Endothelial cell of umbilical vein (primary cell): Measurements from ENCODE around the gene NRM. TPM values are rescaled to one million over a fixed set of nuclear protein-coding genes. Genes with fewer than 3 reads are reported as not detected.

ENCODE experiments used
- BruUV-seq: library from RNA; stranded (reverse); fragments of 400-500 nt; replicated peaks from 2 replicates; lab custom pipeline; 2021; lab: Mats Ljungman, UMichigan
- CTCF ChIA-PET: fragments of 300-600, 350-600 bp; sonication (Branson Sonifier 250); formaldehyde crosslinking; loops from one replicate; lab custom pipeline; 2021; ENCODE audit warnings: antibody characterized with exemption, inconsistent platforms; lab: Charles Lee
- POLR2A ChIA-PET: fragments of 300-600, 350-600 bp; sonication (Branson Sonifier 250); formaldehyde crosslinking; loops from one replicate; lab custom pipeline; 2021; ENCODE audit warnings: antibody characterized with exemption, inconsistent platforms; lab: Charles Lee
- DNase-seq: peaks from one replicate; pipeline ENCODE4 v3.0.0-alpha.2; 2011; ENCODE audit warnings: low read depth, low spot score
- FAIRE-seq: peaks from 2 replicates; lab custom pipeline; 2011; peaks lifted over from hg19 to GRCh38; lab: Jason Lieb, UNC
- H2AFZ ChIP-seq: 2 replicates; pipeline ENCODE4 v1.6.0; 2012; ENCODE audit warnings: low read depth, low read length, control low read depth, inconsistent platforms
- H3K27ac ChIP-seq: 2 replicates; pipeline ENCODE4 v1.5.1; 2011; ENCODE audit warnings: low read depth, mild to moderate bottlenecking, control low read depth, low read length, moderate library complexity; ENCODE audit not compliant: insufficient read depth
- H3K27me3 ChIP-seq, 2 experiments: 2 replicates each; pipeline versions ENCODE4 v1.6.0 to v1.6.1; 2011; ENCODE audit warnings: low read length in 2 of 2, mixed read lengths in 1 of 2; ENCODE audit not compliant: control insufficient read depth in 2 of 2, insufficient read depth in 2 of 2
- H3K36me3 ChIP-seq, 2 experiments: 2 replicates in 1 of 2; 3 replicates in 1 of 2; pipeline ENCODE4 v1.5.1; 2011; ENCODE audit warnings: low read length in 2 of 2, mild to moderate bottlenecking in 1 of 2, moderate library complexity in 1 of 2; ENCODE audit not compliant: control insufficient read depth in 2 of 2, insufficient read depth in 2 of 2; ENCODE audit errors: extremely low read depth in 1 of 2
- H3K4me1 ChIP-seq: 3 replicates; pipeline ENCODE4 v1.5.1; 2011; ENCODE audit warnings: mild to moderate bottlenecking, low read length; ENCODE audit not compliant: control insufficient read depth, insufficient read depth; ENCODE audit errors: extremely low read depth
- H3K4me2 ChIP-seq: 2 replicates; pipeline ENCODE4 v1.6.1; 2011; ENCODE audit warnings: low read length, control low read depth, mixed read lengths; ENCODE audit not compliant: insufficient read depth
- H3K4me3 ChIP-seq, 3 experiments: fragments of 200-600 bp in 1 of 3; sonication (generic), shearing (Covaris generic) in 1 of 3; replicated peaks in 1 of 3; 2 replicates each; pipeline ENCODE4 v1.5.1; 2011 to 2016; ENCODE audit warnings: control low read depth in 3 of 3, low read length in 3 of 3, mild to moderate bottlenecking in 2 of 3, inconsistent platforms in 1 of 3, low read depth in 1 of 3, moderate library complexity in 1 of 3; ENCODE audit not compliant: insufficient read depth in 1 of 3
- H3K79me2 ChIP-seq: 2 replicates; pipeline ENCODE4 v1.6.0; 2012; ENCODE audit warnings: low read length, inconsistent platforms; ENCODE audit not compliant: control insufficient read depth, insufficient read depth
- H3K9ac ChIP-seq: replicated peaks from 2 replicates; pipeline ENCODE3; 2011; ENCODE audit warnings: low read length, control low read depth; ENCODE audit not compliant: insufficient read depth; ENCODE audit errors: extremely low read depth
- H3K9me1 ChIP-seq: replicated peaks from 3 replicates; pipeline ENCODE4 v1.6.0; 2011; ENCODE audit warnings: mild to moderate bottlenecking, low read length; ENCODE audit not compliant: control insufficient read depth, insufficient read depth; ENCODE audit errors: extremely low read depth
- H3K9me3 ChIP-seq: replicated peaks from 2 replicates; pipeline ENCODE4 v1.5.1; 2012; ENCODE audit warnings: low read length, inconsistent platforms; ENCODE audit not compliant: control insufficient read depth, insufficient read depth
- H4K20me1 ChIP-seq: replicated peaks from 2 replicates; pipeline ENCODE3; 2011; ENCODE audit warnings: mild to moderate bottlenecking, low read length; ENCODE audit not compliant: control insufficient read depth, insufficient read depth; ENCODE audit errors: extremely low read depth
- JUN ChIP-seq: IDR thresholded peaks from 2 replicates; pipeline ENCODE4 v1.6.1; 2011; ENCODE audit warnings: borderline replicate concordance, low read depth; ENCODE audit not compliant: insufficient read length, insufficient read depth
- MYC ChIP-seq: IDR thresholded peaks from one replicate; pipeline ENCODE4 v1.6.1; 2011; ENCODE audit warnings: mild to moderate bottlenecking, low read depth, low read length
- POLR2A ChIP-seq: IDR thresholded peaks from 2 replicates; pipeline ENCODE4 v1.6.1; 2012; ENCODE audit warnings: low read depth, mild to moderate bottlenecking, control low read depth, low read length
- dilution Hi-C: fragments of 300-500 bp; cut with MboI; formaldehyde crosslinking; loops from one replicate; pipeline ENCODE4 v1.15.0; 2019; ENCODE audit warnings: low sequenced_read_pairs; ENCODE audit not compliant: extremely low pct_ligation_motif_present
- intact Hi-C: fragments of 100-400 bp; cut with micrococcal nuclease; formaldehyde crosslinking; loops from one replicate; pipeline ENCODE4 v1.10.0; 2022
- polyA plus RNA-seq, 4 experiments: library from polyadenylated mRNA; depleted of rRNA in 3 of 4; stranded (reverse) in 3 of 4; unstranded in 1 of 4; fragments of >200 nt; gene quantifications; 2 replicates each; pipeline versions ENCODE4 v1.2.1 to v1.2.3, GENCODE V29; 2011 to 2012; ENCODE audit warnings: missing spikeins in 1 of 4
- total RNA-seq: library from RNA; stranded (reverse); gene quantifications from 2 replicates; pipeline ENCODE4 v1.2.3, GENCODE V29; 2021
- TF ChIP-seq, protein P1 (sequence below): IDR thresholded peaks from 2 replicates; pipeline ENCODE4 v1.6.1; 2011; ENCODE audit not compliant: insufficient read depth, insufficient read length

Gene NRM
- total and polyA plus RNA-seq, 2 donors (not counting 3 experiments of a cell fraction or from before 2014, with no cell fraction given) = 32.2 to 33.8 TPM

DNA sequence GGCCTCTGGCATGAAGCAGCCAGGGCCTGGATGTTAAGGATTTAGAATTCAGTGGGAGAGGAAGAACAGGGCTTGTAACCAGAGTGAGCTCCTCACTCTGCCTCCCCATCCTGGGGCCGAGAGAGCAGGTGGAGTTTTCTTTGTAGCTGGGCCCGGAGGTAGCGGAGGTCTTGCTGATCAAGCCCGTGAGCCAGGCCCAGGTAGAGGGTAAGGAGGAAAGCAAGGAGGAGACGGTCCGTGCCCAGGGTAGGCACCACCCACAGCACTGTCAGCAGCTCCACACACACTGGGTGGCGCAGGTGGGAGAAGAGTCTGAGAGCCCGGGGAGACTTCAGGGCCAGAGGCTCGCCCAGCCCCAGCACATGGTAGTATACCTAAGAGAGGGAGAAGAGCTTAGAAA is 2.2 kb downstream of the NRM start:
- POLR2A ChIA-PET = interaction anchor here (1.7 to 1.8 kb wide), 2 partner anchors 9 to 29 kb away, joined by 7 to 9 read pairs; partner anchors contain the start of gene MDC1

DNA sequence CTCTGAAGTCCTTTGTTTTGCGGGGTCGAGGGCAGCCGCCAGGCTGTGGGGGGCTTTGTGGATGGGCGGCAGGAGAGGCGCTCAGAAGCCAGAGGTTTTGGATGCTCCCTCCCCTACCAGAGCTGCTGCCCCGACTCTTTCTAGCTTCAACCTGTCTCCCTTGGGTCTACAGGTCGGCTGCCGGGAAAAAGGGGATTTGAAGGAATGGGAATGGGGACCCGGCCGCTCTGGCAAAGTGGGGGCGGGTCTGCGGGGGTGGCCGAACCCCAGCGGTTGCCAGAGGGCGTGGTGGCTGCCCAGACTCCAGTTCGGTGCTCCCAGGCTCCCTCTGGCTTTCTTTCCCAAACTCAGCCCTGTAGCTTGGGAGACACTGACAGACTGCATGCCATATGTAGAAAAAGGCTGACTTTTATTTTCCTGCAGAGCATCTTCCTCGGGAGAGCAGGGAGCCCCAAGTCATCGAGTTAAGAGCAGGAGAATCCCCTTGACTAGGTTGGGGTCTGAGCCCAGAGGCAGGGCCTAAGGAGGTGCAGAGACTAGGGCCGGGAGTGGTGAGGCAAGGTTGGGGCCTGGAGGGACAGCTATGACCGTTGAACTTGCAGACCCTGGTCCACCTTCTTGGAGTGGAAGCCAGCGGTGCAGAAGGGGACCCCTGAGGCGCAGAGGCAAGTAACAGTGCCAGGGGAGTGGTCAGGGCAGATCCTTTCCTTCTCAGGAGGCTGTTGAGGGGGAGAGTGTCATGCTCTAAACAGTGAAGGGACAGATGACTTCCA is 2.9 kb downstream of the NRM start:
- peaks cover 59% of the 10 kb centered on the region for H3K79me2 ChIP-seq
- peak overlapping the region; percentile 46 to 81 (median 76) for H3K4me3 ChIP-seq
- H3K9me1 ChIP-seq = no peaks in the 10 kb centered on the region
- TSS peak; percentile 36 for BruUV-seq
- ChIA-PET POLR2A (interaction anchor here (1.7 to 1.8 kb wide), 2 partner anchors 9 to 29 kb away, joined by 7 to 9 read pairs; partner anchors contain the start of gene MDC1), CTCF (interaction anchor here (0.9 to 2.5 kb wide), 10 partner anchors 9 to 134 kb away, joined by 3 to 32 read pairs (median 6); partner anchors contain the start of genes DHX16 and MDC1)
- FAIRE-seq (peak; percentile 26), DNase-seq (no peak)
- no peak overlapping the region for H2AFZ ChIP-seq
- no peaks in the 10 kb centered on the region for H4K20me1 ChIP-seq
- peak overlapping the region; percentile 73 for H3K4me2 ChIP-seq
- dilution Hi-C loops (no loop called here), intact Hi-C loops (loop anchor here (1.0 kb wide), 3 partner anchors 9 to 131 kb away; partner anchors contain the start of genes MDC1 and PRR3)
- H3K4me1 ChIP-seq = peaks cover 31% of the 10 kb centered on the region
- peak overlapping the region; percentile 95 for H3K9ac ChIP-seq
- H3K27me3 ChIP-seq = no peaks in the 10 kb centered on the region
- TF ChIP-seq POLR2A (peak; percentile 17), MYC (no peak)
- no peaks in the 10 kb centered on the region for H3K36me3 ChIP-seq
- no peaks in the 10 kb centered on the region for H3K9me3 ChIP-seq
- H3K27ac ChIP-seq = peak overlapping the region; percentile 93

More for the DNA sequence above, 2.2 kb downstream of the NRM start:
- H3K4me2 ChIP-seq = peak overlapping the region; percentile 73
- no TSS peak for BruUV-seq
- peaks cover 52% of the 10 kb centered on the region for H3K79me2 ChIP-seq
- no peaks in the 10 kb centered on the region for H4K20me1 ChIP-seq
- no peak overlapping the region for H2AFZ ChIP-seq
- intact Hi-C loops = no loop called here
- no peak overlapping the region for H3K9ac ChIP-seq
- TF ChIP-seq POLR2A = peak; percentile 13
- TF ChIP-seq, protein P1, sequence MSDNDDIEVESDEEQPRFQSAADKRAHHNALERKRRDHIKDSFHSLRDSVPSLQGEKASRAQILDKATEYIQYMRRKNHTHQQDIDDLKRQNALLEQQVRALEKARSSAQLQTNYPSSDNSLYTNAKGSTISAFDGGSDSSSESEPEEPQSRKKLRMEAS = no peak
- TF ChIP-seq JUN = no peak
- no peak overlapping the region for H3K4me3 ChIP-seq
- DNase-seq (no peak), FAIRE-seq (no peak)
- peaks cover 31% of the 10 kb centered on the region for H3K4me1 ChIP-seq
- H3K36me3 ChIP-seq = no peaks in the 10 kb centered on the region
- H3K9me1 ChIP-seq = no peaks in the 10 kb centered on the region
- H3K9me3 ChIP-seq = no peaks in the 10 kb centered on the region
- dilution Hi-C loops = no loop called here
- CTCF ChIA-PET = interaction anchor here (0.9 to 2.5 kb wide), 6 partner anchors 10 to 42 kb away, joined by 4 to 32 read pairs (median 8); partner anchors contain the start of genes DHX16 and MDC1
- H3K27me3 ChIP-seq = no peaks in the 10 kb centered on the region
- H3K27ac ChIP-seq = peak overlapping the region; percentile 93
